GM12878 (cell line): ENCODE measurements around the gene RRM2.

Source experiments
- CHD1 ChIP-seq: IDR thresholded peaks from 2 replicates; pipeline ENCODE4 v1.6.1; 2012; ENCODE audit warnings: low read depth, low read length, improper control_type of control experiment
- HCFC1 ChIP-seq: fragments of 150-350 bp; IDR thresholded peaks from 2 replicates; pipeline ENCODE4 v1.6.1; 2014; ENCODE audit warnings: low read length
- IRF3 ChIP-seq: fragments of 450-650 bp; IDR thresholded peaks from 2 replicates; pipeline ENCODE4 v1.6.1; 2014; ENCODE audit warnings: mild to moderate bottlenecking
- MXI1 ChIP-seq: fragments of 150-350 bp; IDR thresholded peaks from 2 replicates; pipeline ENCODE4 v1.6.1; 2011; ENCODE audit warnings: low read depth, mild to moderate bottlenecking, inconsistent platforms, low read length, improper control_type of control experiment
- POLR2AphosphoS5 ChIP-seq: IDR thresholded peaks from 2 replicates; pipeline ENCODE4 v1.6.1; 2011; ENCODE audit warnings: mild to moderate bottlenecking, low read length, inconsistent platforms
- RAD21 ChIP-seq: IDR thresholded peaks from 2 replicates; pipeline ENCODE4 v1.6.1; 2011; ENCODE audit warnings: mild to moderate bottlenecking, low read depth, low read length, moderate library complexity; ENCODE audit not compliant: insufficient read depth
- SMC3 ChIP-seq: IDR thresholded peaks from 2 replicates; pipeline ENCODE4 v1.6.1; 2011; ENCODE audit warnings: low read length, improper control_type of control experiment, borderline replicate concordance

DNA sequence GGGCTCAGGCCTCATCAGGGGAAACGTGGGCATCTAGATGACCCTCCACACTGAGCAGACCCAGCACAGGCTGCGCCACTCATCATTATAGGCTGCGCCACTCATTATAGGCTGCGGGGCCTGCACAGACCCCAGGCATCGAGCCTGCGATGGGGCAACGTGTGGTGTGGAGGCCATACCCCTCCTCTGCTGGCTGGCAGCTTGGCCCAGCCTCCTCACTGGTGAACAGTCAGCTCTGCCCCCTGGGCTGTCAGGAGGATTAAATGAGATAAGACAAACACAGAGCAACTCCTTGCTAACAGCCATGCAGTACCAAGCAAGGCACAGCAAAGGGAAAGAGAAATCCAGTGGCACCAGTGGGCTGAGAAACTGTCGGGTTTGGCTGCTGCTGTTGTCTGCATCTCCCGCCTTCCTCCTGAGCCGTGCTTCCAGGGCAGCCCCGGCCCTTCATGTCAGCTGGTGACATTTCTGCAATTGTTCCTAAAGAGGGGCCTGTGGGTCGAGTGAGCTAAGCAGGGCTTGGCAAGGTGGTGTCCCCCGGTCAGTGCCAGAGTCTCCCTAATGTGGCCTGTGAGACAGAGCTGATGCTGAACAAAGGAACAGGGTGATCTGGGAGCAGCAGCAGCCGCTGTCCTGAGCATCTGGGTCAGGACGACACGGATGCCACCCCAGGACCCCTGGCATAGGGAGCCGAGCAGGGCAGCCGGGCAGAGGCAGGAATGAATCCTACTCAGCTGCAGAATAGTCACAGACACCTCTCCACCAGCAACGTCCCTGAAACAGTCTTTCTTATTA, 48.7 kb downstream of the RRM2 start:
- TF ChIP-seq MXI1: no peak
- TF ChIP-seq CHD1: no peak
- TF ChIP-seq SMC3: no peak
- no peak for TF ChIP-seq RAD21
- no peak for TF ChIP-seq IRF3
- TF ChIP-seq POLR2AphosphoS5: no peak
- no peak for TF ChIP-seq HCFC1
